GM21529 (cell line): ENCODE results near the gene TBC1D5.

Source experiments
- ATAC-seq: cut with Tn5 transposase; IDR thresholded peaks from one replicate; pipeline ENCODE4 v1.9.1; 2021; ENCODE audit not compliant: unreplicated experiment

Gene TBC1D5

DNA sequence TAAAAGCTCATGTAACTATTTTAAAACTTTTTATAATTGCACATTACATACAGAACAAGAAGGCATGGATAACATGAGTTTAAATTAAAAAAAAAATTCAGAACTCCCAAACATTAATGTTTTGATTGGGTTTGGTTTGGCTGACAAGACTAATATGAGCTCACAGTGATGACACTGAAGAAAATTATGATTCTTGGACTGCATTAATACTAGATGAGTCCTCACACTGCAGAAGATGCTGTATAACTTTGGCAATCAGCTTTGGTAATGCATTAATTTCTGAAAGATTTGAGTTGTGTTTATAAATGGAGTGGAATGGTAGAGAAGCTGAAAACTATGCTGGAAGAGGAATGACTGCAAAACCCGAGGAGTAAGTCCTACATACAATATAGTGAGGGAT is 498.8 kb downstream of the TBC1D5 start:
- ATAC-seq: no peak

DNA sequence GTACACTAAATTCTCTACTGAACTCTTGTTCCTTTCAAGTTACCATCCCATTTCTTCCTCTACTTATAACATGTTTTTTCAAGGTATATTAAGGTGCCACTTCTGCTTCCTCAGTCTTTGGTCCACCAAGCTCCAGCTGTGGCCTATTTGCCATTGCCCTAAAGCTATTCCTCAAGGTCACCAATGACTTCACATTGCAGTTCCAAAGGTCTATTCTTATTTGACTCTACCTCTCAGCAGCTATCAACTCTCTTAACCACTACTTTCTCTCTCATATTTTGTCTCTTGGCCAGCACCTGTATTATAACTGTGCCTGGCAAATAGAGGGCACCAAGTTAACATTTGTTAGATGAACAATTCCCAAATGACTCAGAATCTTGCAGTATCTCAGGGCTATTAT is 503.0 kb downstream of the TBC1D5 start:
- no peak for ATAC-seq

- ATAC-seq: no peak
These were observed 504.4 kb downstream of the TBC1D5 start for GRCh38 chr3:17238023-17238422.

DNA sequence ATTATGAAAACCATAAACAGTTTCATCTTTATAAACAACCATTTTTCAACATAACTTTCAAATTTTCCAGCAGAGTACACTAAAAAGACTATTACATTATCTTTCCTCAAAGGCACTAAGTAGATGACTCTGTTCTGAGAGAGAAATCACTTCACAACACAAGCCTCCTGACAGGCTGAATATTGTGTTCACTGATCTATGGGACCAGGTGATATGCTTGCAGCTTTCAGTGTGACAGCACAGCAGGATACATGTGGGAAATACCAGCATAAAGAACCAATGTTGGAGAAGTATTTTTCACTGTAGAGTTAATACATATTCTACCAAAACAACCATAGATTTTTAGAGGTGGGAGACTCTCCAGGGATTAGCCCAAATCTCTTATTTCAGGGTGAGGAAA is 507.1 kb downstream of the TBC1D5 start:
- no peak for ATAC-seq

GRCh38 chr3:17234382-17234781 is 508.0 kb downstream of the TBC1D5 start:
- no peak for ATAC-seq

DNA sequence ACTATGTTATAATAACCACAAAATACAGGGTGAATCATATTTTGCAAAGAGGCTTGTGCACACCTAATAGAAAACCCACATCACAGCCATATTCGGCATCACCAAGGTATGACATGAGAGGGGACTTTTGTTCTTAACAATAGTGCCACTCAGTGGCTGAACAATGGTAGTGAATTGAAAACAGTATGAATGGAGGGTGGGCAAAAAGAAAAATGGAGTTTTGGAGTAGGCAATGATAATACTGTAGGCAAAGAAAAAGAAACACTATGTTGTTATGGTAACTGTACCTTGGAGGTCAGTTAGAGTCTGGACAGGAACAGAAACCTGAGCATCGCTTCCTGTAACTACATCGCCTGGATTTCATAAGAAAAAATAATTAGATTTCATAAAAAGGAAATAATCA is 509.0 kb downstream of the TBC1D5 start:
- ATAC-seq: peak; percentile 86

DNA sequence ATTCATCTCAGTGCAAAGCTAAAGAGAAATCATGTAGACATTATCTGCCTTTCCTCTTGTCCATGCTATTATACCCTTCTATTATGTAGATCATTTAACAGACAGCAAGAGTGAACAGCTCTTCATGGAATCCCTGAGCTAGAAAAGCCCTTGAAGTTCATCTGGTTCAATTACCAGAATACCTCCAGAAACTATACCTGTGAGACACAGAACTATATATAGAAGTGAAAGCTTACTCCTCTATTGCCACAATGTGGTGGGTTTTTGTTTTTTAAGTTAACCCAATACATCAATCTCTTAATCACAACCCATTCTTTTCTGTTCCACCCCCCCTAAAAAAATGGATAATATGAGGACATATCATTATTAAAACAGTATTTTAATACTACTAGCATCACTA is 510.0 kb downstream of the TBC1D5 start:
- peak; percentile 47 for ATAC-seq

DNA sequence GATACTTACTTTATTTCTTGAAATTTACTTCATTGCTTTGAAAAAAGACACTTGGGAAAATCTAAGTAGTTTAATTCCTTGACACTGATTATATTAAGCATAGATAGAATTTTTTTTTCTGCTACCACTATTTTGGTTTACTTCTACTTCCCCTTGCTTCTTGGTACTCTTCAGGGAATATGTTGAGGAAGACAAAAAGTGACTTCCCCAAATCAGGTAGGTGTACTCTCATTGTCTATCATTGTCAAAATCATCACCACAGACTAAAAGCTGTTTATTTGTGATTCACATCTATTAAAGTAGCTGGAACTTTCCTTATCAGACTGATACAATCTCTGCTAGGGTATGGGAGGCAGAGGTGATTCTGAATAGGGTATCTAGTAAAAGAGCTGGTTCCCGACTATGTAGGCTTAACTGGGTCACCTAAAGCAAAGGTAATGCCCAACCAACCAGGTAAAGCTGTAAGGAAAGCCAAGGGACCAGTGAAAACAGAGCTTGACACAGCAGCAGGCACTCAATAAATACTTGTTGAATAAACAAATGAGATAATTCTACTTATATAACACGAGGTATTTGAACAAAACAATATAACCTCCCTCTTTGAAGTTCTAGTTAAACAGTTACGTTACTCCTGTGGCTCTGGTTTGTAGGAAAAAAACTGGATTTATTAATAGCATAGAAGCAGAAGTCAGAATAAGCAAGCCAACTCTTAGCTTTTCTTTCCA is 510.7 kb downstream of the TBC1D5 start:
- no peak for ATAC-seq

- ATAC-seq: no peak
These were observed 515.0 kb downstream of the TBC1D5 start for GRCh38 chr3:17227472-17227871.

DNA sequence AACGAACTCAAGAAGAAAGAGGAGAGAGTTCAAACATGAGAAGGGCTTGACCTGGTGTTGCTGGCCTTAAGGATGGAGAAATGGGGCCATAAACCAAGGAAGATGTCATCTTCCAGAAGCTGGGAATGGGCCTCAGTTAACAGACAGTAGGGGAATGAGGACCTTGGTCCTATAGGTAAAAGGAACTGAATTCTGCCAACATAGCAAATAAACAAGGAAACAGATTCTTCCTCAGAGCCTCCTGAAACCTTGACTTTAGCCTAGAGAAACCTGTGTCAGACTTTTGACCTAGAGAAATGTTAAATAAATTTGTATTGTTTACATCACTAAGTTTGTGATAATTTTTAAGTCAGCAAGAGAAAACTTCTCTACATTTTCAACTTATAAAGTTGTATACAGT is 520.9 kb downstream of the TBC1D5 start:
- no peak for ATAC-seq

- no peak for ATAC-seq
These were observed 522.8 kb downstream of the TBC1D5 start for GRCh38 chr3:17219593-17219992.

DNA sequence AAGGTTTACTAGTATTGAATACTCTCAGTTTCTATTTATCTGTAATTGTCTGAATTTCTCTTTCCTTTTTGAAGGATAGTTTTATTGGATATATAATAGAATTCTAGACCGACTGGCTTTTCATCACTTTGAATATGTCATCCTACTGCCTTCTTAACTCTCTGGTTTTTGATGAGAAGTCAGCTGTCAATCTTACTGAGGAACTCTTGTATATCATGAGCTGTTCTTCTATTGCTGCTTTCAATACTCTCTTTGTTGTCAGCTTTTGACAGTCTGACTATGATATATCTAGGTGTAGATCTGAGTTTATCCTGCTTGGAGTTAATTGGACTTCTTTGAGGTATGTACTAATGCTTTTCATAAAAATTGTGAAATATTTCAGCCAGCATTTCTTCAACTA is 523.8 kb downstream of the TBC1D5 start:
- no peak for ATAC-seq

- no peak for ATAC-seq
These were observed 524.8 kb downstream of the TBC1D5 start for GRCh38 chr3:17217588-17217987.

GRCh38 chr3:17213102-17213501 is 529.3 kb downstream of the TBC1D5 start:
- no peak for ATAC-seq

GRCh38 chr3:17207979-17208378 is 534.5 kb downstream of the TBC1D5 start:
- no peak for ATAC-seq

DNA sequence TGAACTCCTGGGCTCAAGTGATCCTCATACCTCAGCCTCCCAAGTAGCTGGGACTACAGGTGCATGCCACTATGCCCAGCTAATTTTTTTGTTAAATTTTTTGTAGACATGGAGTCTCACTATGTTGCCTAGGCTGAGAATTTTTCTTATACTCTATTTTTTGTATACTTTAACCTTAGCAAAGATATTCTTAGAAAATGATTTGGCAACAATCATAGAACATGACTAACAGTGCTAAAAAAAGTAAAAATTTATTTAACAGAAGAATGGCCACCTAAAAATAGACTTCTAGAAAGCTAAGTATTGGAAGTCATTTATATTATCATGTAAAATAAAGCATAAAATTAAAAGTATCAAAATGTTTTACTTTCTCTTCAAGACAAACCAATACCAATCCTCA is 535.4 kb downstream of the TBC1D5 start:
- no peak for ATAC-seq

DNA sequence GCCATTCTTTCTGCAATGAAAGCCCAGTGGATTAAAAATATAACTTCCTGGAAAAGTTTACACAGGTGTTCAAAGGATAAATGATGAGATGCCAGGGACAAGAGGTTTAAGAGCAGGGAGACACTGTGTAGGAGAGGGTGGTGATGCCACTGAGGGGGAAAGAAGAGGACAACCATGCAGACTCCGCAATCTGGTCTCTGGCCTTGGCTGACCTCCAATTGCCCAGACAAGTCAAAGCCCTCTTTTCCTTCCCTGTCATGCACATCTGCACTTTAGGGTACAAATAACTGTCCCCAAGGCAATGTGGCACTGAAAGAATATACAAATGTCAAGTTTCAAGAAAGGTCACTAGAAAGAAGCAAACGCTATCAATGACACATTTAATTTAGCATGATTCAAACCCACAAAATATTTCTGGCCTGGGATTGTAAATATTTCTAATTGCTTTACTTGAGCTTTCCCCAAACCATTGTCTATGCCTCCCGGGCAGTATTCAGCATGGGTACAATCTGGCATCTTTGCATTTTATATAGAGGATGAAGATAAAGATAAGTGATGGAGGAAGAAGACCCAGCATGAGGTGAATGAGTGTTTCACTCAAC is 538.3 kb downstream of the TBC1D5 start:
- no peak for ATAC-seq

- ATAC-seq: no peak
These were observed 540.9 kb downstream of the TBC1D5 start for GRCh38 chr3:17201538-17201937.

GRCh38 chr3:17195856-17196604 is 546.4 kb downstream of the TBC1D5 start:
- peak; percentile 82 for ATAC-seq

DNA sequence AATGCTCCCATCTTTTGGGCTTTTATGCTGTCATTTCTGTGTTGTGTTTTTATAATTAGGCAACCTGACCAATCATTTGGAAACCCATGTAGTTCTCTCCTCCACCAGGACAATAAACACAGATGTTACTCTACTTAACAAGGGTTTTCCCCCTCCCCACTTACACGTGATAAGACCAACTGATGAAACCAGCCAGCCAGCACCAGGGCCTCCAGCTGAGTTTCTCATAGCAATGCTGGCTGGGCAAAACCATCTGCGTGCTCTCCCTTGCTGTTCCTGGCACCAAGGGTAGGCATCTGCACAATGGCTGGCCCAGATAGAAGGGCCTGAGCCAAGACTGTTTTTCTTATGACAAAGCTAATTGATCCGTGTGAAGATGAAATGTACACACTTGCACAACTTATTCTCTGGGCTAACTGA is 547.2 kb downstream of the TBC1D5 start:
- ATAC-seq: peak; percentile 91

- no peak for ATAC-seq
These were observed 548.3 kb downstream of the TBC1D5 start for GRCh38 chr3:17194116-17194515.

DNA sequence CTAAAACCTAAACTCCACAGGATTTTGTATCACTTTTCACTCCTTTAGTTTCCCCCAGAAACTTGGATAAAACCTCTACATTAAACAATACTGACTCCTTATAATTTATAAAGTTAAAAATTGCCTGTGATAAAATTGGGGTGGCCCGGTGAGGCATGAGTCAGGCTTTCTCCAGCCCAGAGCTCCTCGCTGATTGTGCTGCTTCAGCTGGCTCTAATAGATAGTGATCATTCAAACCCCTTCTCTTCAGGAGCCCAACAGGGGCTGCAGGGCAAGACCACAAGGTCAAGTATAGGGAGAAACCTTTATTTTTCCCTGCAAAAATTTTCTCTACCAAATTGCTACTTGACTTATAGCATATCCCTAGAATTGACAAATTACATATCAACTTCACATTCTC is 549.4 kb downstream of the TBC1D5 start:
- no peak for ATAC-seq
